GM12878 (cell line): ENCODE results near the gene GPR152. TPM values are rescaled to one million over a fixed set of nuclear protein-coding genes. Genes with fewer than 3 reads are reported as not detected.

Experiments
- ATAC-seq: fragments of 200-7000 bp; cut with Tn5 transposase; 3 replicates; pipeline ENCODE4 v1.9.1; 2020; ENCODE audit warnings: mild to moderate bottlenecking, moderate library complexity
- BruUV-seq: library from RNA; stranded (reverse); fragments of 400-500 nt; replicated peaks from 2 replicates; lab custom pipeline; 2021; lab: Mats Ljungman, UMichigan
- CTCF ChIA-PET: fragments of 300-600 bp; sonication (Branson Sonifier 250); formaldehyde crosslinking; extraction: SDS; loops from one replicate; lab custom pipeline; 2021; ENCODE audit warnings: inconsistent platforms; lab: Yijun Ruan, JAX
- POLR2A ChIA-PET: fragments of 350-600 bp; formaldehyde crosslinking; extraction: SDS; loops from one replicate; lab custom pipeline; 2021; ENCODE audit warnings: inconsistent platforms; lab: Charles Lee
- RAD21 ChIA-PET: fragments of 300-600 bp; sonication (Branson Sonifier 250); formaldehyde crosslinking; loops from one replicate; lab custom pipeline; 2023; ENCODE audit warnings: antibody characterized with exemption; ENCODE audit not compliant: unreplicated experiment; lab: Charles Lee
- SMC1A ChIA-PET: fragments of 300-600 bp; sonication (Branson Sonifier 250); formaldehyde crosslinking; loops from one replicate; lab custom pipeline; 2023; ENCODE audit not compliant: unreplicated experiment, uncharacterized antibody; lab: Charles Lee
- DNase-seq: peaks from one replicate; pipeline ENCODE4 v3.0.0-alpha.2; 2011; ENCODE audit warnings: low read depth, low spot score
- FAIRE-seq: peaks from 3 replicates; lab custom pipeline; 2011; peaks lifted over from hg19 to GRCh38; lab: Jason Lieb, UNC
- H2AFZ ChIP-seq: 2 replicates; pipeline ENCODE4 v1.6.0; 2011; ENCODE audit warnings: low read depth, low read length, control low read depth; ENCODE audit not compliant: control insufficient read depth
- H3K27ac ChIP-seq: 2 replicates; pipeline ENCODE4 v1.5.1; 2011; ENCODE audit warnings: control low read depth; ENCODE audit not compliant: control insufficient read depth, insufficient read depth
- H3K27me3 ChIP-seq, 2 experiments: replicated peaks in 1 of 2; 2 replicates each; pipeline versions ENCODE4 v1.6.0 to v1.6.1; 2011; ENCODE audit warnings: low read length in 1 of 2; ENCODE audit not compliant: control insufficient read depth in 2 of 2, insufficient read depth in 2 of 2
- H3K36me3 ChIP-seq, 2 experiments: 2 replicates each; pipeline ENCODE4 v1.5.1; 2011; ENCODE audit warnings: low read length in 1 of 2; ENCODE audit not compliant: control insufficient read depth in 2 of 2, insufficient read depth in 2 of 2
- H3K4me1 ChIP-seq: 2 replicates; pipeline ENCODE4 v1.6.1; 2011; ENCODE audit warnings: mild to moderate bottlenecking, low read length, moderate library complexity, mixed read lengths; ENCODE audit not compliant: control insufficient read depth, insufficient read depth
- H3K4me2 ChIP-seq: 2 replicates; pipeline ENCODE4 v1.6.0; 2011; ENCODE audit warnings: control low read depth; ENCODE audit not compliant: control insufficient read depth, insufficient read depth
- H3K4me3 ChIP-seq: fragments of 200-600 bp; sonication (generic); 2 replicates; pipeline ENCODE4 v1.5.1; 2016
- H3K79me2 ChIP-seq: 2 replicates; pipeline ENCODE4 v1.6.0; 2011; ENCODE audit warnings: low read length; ENCODE audit not compliant: control insufficient read depth, insufficient read depth
- H3K9ac ChIP-seq: 2 replicates; pipeline ENCODE4 v1.8.0; 2011; ENCODE audit warnings: low read length, control low read depth, mixed read lengths; ENCODE audit not compliant: control insufficient read depth, insufficient read depth
- H3K9me3 ChIP-seq: replicated peaks from 3 replicates; pipeline ENCODE4 v1.5.1; 2011; ENCODE audit warnings: mild to moderate bottlenecking, low read length; ENCODE audit not compliant: control insufficient read depth, insufficient read depth
- H4K20me1 ChIP-seq: 2 replicates; pipeline ENCODE4 v1.6.0; 2011; ENCODE audit not compliant: control insufficient read depth, insufficient read depth
- BRCA1 ChIP-seq: IDR thresholded peaks from 2 replicates; pipeline ENCODE4 v1.6.1; 2011; ENCODE audit warnings: low read depth, low read length, improper control_type of control experiment
- DPF2 ChIP-seq: fragments of 450-650 bp; IDR thresholded peaks from 2 replicates; pipeline ENCODE4 v1.6.1; 2017; ENCODE audit warnings: mild to moderate bottlenecking
- PKNOX1 ChIP-seq: fragments of 450-650 bp; IDR thresholded peaks from 2 replicates; pipeline ENCODE4 v1.6.1; 2016; ENCODE audit warnings: mild to moderate bottlenecking
- SMAD5 ChIP-seq: IDR thresholded peaks from 2 replicates; pipeline ENCODE4 v1.6.1; 2016; ENCODE audit warnings: antibody characterized with exemption, low read depth
- ZNF217 ChIP-seq: fragments of 450-650 bp; IDR thresholded peaks from 2 replicates; pipeline ENCODE4 v1.6.1; 2017; ENCODE audit warnings: antibody characterized with exemption, mild to moderate bottlenecking
- WGBS: methylation state at CpG from one replicate; pipeline ENCODE4 v1.1.6; 2016; ENCODE audit warnings: low lambda C conversion rate; ENCODE audit not compliant: insufficient replicate concordance, insufficient coverage; ENCODE audit errors: missing lambda C conversion rate; 5-methylcytosine and 5-hydroxymethylcytosine counted together
- in situ Hi-C: fragments of 300-500 bp; cut with MboI; formaldehyde crosslinking; loops from 9 replicates; pipeline ENCODE4 v1.14.3; 2018; ENCODE audit warnings: mixed read lengths
- intact Hi-C: fragments of 100-400 bp; cut with micrococcal nuclease; formaldehyde crosslinking; loops from one replicate; pipeline ENCODE4 v1.14.2; 2022; ENCODE audit not compliant: unreplicated experiment
- polyA plus RNA-seq, 11 experiments: library from polyadenylated mRNA; depleted of rRNA in 4 of 11; unstranded in 6 of 11; stranded (reverse) in 5 of 11; fragments of >200 nt; fragmentation: Nextera tagmentation in 4 of 11; fragmentation: Illumina TruSeq in 1 of 11; extraction: Ambion mirVana in 4 of 11; extraction: Trizol in 1 of 11; gene quantifications; 1 replicate in 1 of 11; 2 replicates in 10 of 11; pipeline versions ENCODE4 v1.2.1 to v1.2.3, GENCODE V29; 2011 to 2016; ENCODE audit warnings: inconsistent platforms in 2 of 11, missing spikeins in 2 of 11, low read depth in 1 of 11
- total RNA-seq, 4 experiments: library from RNA; depleted of rRNA in 3 of 4; stranded (reverse); fragments of >200 nt in 3 of 4; fragmentation: Illumina TruSeq in 1 of 4; extraction: Trizol in 1 of 4; gene quantifications; 2 replicates each; pipeline versions ENCODE4 v1.2.1 to v1.2.3, GENCODE V29; 2013 to 2021
- TF ChIP-seq, protein P1 (sequence below): fragments of 450-650 bp; IDR thresholded peaks from 2 replicates; pipeline ENCODE4 v1.6.1; 2017; ENCODE audit warnings: antibody characterized with exemption, mild to moderate bottlenecking, moderate library complexity
- TF ChIP-seq, protein P2 (sequence below): IDR thresholded peaks from 2 replicates; pipeline ENCODE4 v1.6.1; 2011; ENCODE audit warnings: borderline replicate concordance, low read depth, mild to moderate bottlenecking, moderate library complexity, mixed read lengths, low read length; ENCODE audit not compliant: insufficient read depth; ENCODE audit errors: extremely low read length
- TF ChIP-seq, protein P3 (sequence below): fragments of 450-650 bp; formaldehyde crosslinking; IDR thresholded peaks from 2 replicates; pipeline ENCODE4 v1.4.0; 2020; ENCODE audit warnings: mild to moderate bottlenecking, moderate library complexity
- TF ChIP-seq, protein P4 (sequence below): fragments of 450-650 bp; IDR thresholded peaks from 2 replicates; pipeline ENCODE4 v1.6.1; 2018; ENCODE audit warnings: borderline replicate concordance, mild to moderate bottlenecking; ENCODE audit not compliant: partially characterized antibody

Gene GPR152
- total and polyA plus RNA-seq, 10 of the 15 experiments (the other 5 are each of a cell fraction or from before 2014, with no cell fraction given) = not detected

DNA sequence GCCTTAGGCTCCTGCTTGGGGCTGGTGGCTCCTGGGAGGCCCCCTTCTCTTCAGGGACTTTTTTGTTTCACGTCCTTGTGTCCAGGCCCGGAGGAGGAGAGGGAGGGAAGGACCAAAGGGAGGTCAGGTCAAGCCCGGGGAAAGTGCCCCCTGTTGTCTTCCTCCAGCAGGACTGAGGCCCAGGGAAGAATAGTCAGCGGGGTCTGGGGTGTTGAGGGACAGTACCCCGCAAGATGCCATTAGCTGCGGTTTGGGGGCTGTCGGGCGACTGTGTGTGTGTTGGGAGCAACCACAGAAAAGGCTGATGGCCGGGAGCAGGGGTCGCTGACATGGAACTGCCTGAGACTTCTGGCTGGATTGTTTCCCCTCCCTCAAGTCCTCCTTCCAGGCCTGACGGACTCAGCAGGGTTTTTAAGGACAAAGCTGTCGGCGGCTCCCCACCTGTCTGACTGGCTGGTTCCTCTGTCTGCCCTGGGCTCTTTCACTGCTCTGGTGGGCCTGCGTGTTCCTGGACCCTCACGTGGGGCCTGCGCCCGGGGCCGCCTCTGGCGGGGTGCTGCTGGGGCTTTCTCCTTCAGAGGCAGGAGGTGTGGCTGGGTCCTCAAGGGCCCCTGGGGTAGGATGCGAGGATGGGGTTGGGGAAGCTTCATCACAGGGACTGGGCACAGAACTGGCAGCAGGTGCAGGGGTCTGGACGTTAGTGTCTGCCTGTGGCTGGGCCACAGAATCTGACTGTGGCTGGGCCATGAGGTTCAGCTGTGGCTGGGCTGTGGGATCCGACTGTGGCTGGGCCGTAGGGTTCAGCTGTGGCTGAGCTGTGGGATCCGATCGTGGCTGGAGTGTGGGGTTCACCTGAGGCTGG, 1.5 kb downstream of the GPR152 start:
- no peaks in the 10 kb centered on the region for H3K36me3 ChIP-seq
- H3K9me3 ChIP-seq = no peaks in the 10 kb centered on the region
- 74% methylated on average over 22 of the region's 25 CpGs for WGBS
- no peaks in the 10 kb centered on the region for H3K27me3 ChIP-seq
- POLR2A ChIA-PET = interaction anchor here (1.0 to 1.6 kb wide), 4 partner anchors 8 to 18 kb away, joined by 3 to 6 read pairs (median 4); partner anchors contain the start of gene TMEM134
- H3K4me1 ChIP-seq = peaks cover 13% of the 10 kb centered on the region
- DNase-seq (no peak), ATAC-seq (no peak), FAIRE-seq (no peak)
- SMC1A ChIA-PET = interaction anchor here (1.2 to 1.4 kb wide), 3 partner anchors 8 to 53 kb away, joined by 4 to 5 read pairs (median 4); no protein-coding TSS in a partner anchor
- H3K79me2 ChIP-seq = peaks cover 2% of the 10 kb centered on the region
- CTCF ChIA-PET = interaction anchor here (1.2 kb wide), 2 partner anchors 12 to 50 kb away, joined by 3 to 4 read pairs; partner anchors contain the start of gene PPP1CA
- no peak overlapping the region for H3K4me3 ChIP-seq
- no TSS peak for BruUV-seq
- no peak overlapping the region for H3K9ac ChIP-seq
- H3K27ac ChIP-seq = no peak overlapping the region
- H2AFZ ChIP-seq = no peak overlapping the region
- RAD21 ChIA-PET = no interaction called here
- in situ Hi-C loops (no loop called here), intact Hi-C loops (no loop called here)
- H4K20me1 ChIP-seq = no peaks in the 10 kb centered on the region
- H3K4me2 ChIP-seq = no peak overlapping the region
- TF ChIP-seq, protein P1, sequence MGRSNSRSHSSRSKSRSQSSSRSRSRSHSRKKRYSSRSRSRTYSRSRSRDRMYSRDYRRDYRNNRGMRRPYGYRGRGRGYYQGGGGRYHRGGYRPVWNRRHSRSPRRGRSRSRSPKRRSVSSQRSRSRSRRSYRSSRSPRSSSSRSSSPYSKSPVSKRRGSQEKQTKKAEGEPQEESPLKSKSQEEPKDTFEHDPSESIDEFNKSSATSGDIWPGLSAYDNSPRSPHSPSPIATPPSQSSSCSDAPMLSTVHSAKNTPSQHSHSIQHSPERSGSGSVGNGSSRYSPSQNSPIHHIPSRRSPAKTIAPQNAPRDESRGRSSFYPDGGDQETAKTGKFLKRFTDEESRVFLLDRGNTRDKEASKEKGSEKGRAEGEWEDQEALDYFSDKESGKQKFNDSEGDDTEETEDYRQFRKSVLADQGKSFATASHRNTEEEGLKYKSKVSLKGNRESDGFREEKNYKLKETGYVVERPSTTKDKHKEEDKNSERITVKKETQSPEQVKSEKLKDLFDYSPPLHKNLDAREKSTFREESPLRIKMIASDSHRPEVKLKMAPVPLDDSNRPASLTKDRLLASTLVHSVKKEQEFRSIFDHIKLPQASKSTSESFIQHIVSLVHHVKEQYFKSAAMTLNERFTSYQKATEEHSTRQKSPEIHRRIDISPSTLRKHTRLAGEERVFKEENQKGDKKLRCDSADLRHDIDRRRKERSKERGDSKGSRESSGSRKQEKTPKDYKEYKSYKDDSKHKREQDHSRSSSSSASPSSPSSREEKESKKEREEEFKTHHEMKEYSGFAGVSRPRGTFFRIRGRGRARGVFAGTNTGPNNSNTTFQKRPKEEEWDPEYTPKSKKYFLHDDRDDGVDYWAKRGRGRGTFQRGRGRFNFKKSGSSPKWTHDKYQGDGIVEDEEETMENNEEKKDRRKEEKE = no peak
- TF ChIP-seq, protein P2, sequence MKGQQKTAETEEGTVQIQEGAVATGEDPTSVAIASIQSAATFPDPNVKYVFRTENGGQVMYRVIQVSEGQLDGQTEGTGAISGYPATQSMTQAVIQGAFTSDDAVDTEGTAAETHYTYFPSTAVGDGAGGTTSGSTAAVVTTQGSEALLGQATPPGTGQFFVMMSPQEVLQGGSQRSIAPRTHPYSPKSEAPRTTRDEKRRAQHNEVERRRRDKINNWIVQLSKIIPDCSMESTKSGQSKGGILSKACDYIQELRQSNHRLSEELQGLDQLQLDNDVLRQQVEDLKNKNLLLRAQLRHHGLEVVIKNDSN = no peak
- no peak for TF ChIP-seq PKNOX1
- TF ChIP-seq ZNF217 = no peak
- TF ChIP-seq BRCA1 = no peak
- TF ChIP-seq, protein P3, sequence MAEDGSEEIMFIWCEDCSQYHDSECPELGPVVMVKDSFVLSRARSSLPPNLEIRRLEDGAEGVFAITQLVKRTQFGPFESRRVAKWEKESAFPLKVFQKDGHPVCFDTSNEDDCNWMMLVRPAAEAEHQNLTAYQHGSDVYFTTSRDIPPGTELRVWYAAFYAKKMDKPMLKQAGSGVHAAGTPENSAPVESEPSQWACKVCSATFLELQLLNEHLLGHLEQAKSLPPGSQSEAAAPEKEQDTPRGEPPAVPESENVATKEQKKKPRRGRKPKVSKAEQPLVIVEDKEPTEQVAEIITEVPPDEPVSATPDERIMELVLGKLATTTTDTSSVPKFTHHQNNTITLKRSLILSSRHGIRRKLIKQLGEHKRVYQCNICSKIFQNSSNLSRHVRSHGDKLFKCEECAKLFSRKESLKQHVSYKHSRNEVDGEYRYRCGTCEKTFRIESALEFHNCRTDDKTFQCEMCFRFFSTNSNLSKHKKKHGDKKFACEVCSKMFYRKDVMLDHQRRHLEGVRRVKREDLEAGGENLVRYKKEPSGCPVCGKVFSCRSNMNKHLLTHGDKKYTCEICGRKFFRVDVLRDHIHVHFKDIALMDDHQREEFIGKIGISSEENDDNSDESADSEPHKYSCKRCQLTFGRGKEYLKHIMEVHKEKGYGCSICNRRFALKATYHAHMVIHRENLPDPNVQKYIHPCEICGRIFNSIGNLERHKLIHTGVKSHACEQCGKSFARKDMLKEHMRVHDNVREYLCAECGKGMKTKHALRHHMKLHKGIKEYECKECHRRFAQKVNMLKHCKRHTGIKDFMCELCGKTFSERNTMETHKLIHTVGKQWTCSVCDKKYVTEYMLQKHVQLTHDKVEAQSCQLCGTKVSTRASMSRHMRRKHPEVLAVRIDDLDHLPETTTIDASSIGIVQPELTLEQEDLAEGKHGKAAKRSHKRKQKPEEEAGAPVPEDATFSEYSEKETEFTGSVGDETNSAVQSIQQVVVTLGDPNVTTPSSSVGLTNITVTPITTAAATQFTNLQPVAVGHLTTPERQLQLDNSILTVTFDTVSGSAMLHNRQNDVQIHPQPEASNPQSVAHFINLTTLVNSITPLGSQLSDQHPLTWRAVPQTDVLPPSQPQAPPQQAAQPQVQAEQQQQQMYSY = no peak
- no peak for TF ChIP-seq DPF2
- TF ChIP-seq, protein P4, sequence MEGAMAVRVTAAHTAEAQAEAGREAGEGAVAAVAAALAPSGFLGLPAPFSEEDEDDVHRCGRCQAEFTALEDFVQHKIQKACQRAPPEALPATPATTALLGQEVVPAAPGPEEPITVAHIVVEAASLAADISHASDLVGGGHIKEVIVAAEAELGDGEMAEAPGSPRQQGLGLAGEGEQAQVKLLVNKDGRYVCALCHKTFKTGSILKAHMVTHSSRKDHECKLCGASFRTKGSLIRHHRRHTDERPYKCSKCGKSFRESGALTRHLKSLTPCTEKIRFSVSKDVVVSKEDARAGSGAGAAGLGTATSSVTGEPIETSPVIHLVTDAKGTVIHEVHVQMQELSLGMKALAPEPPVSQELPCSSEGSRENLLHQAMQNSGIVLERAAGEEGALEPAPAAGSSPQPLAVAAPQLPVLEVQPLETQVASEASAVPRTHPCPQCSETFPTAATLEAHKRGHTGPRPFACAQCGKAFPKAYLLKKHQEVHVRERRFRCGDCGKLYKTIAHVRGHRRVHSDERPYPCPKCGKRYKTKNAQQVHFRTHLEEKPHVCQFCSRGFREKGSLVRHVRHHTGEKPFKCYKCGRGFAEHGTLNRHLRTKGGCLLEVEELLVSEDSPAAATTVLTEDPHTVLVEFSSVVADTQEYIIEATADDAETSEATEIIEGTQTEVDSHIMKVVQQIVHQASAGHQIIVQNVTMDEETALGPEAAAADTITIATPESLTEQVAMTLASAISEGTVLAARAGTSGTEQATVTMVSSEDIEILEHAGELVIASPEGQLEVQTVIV = no peak
- TF ChIP-seq SMAD5 = no peak
